Fibroblast of lung (primary cell): ENCODE data around the gene UQCC5.

Source experiments
- CTCF ChIP-seq, 2 donors: IDR thresholded peaks in 1 of 2; conservative IDR thresholded peaks in 1 of 2; 1 replicate in 1 of 2; 2 replicates in 1 of 2; pipeline ENCODE4 v1.5.1; 2011 to 2012; ENCODE audit warnings: low read length in 2 of 2, control low read depth in 1 of 2, inconsistent platforms in 1 of 2, low read depth in 1 of 2, mild to moderate bottlenecking in 1 of 2
- EZH2 ChIP-seq: IDR thresholded peaks from 2 replicates; pipeline ENCODE4 v1.5.1; 2012; ENCODE audit warnings: low read length, control low read depth, mild to moderate bottlenecking; ENCODE audit errors: missing control alignments

GRCh38 chr3:52495777-52496602, 40.4 kb upstream of the UQCC5 start:
- TF ChIP-seq CTCF (conservative IDR thresholded peaks at IDR 0.05 in 1 of 2, IDR thresholded peaks at IDR 0.05 in 1 of 2; ENCODE audit: low read depth in 1 of 2, low read length in 2 of 2) (no peak), EZH2 (no peak)
